Fibroblast of the aortic adventitia (primary cell): ENCODE data around the gene ITGA11. TPM values are rescaled to one million over a fixed set of nuclear protein-coding genes. Genes with fewer than 3 reads are reported as not detected.

ENCODE experiments used
- DNase-seq: peaks from one replicate; pipeline ENCODE4 v3.0.0-alpha.2; 2010; ENCODE audit warnings: low read depth
- H3K4me3 ChIP-seq: 2 replicates; pipeline ENCODE4 v1.5.1; 2011; ENCODE audit warnings: low read depth, mild to moderate bottlenecking, control low read depth, low read length, moderate library complexity
- CTCF ChIP-seq: IDR thresholded peaks from 2 replicates; pipeline ENCODE4 v1.5.1; 2011; ENCODE audit warnings: mild to moderate bottlenecking, low read length, control low read depth, inconsistent platforms; ENCODE audit not compliant: insufficient read depth
- total RNA-seq: library from RNA; depleted of rRNA; stranded (reverse); fragments of >200 nt; gene quantifications from 2 replicates; pipeline ENCODE4 v1.2.3, GENCODE V29; 2012; ENCODE audit warnings: low replicate concordance

ITGA11 gene
- total RNA-seq, 1 donor = 81.1 TPM

GRCh38 chr15:68475449-68475848 lies 43.5 kb upstream of the ITGA11 start:
- TF ChIP-seq CTCF = no peak
- DNase-seq = no peak
- H3K4me3 ChIP-seq = no peak overlapping the region

- no peak for TF ChIP-seq CTCF
- DNase-seq = no peak
Measured at GRCh38 chr15:68471541-68471940, 39.6 kb upstream of the ITGA11 start.

GRCh38 chr15:68470976-68471375 lies 39.0 kb upstream of the ITGA11 start:
- TF ChIP-seq CTCF = no peak
- no peak overlapping the region for H3K4me3 ChIP-seq
- no peak for DNase-seq

More at GRCh38 chr15:68471541-68471940, 39.6 kb upstream of the ITGA11 start:
- H3K4me3 ChIP-seq = no peak overlapping the region

- no peak for DNase-seq
- no peak overlapping the region for H3K4me3 ChIP-seq
- TF ChIP-seq CTCF = no peak
Measured at GRCh38 chr15:68470049-68470742, 38.2 kb upstream of the ITGA11 start.

- no peak for DNase-seq
- no peak for TF ChIP-seq CTCF
- no peak overlapping the region for H3K4me3 ChIP-seq
Measured at GRCh38 chr15:68469162-68470048, 37.4 kb upstream of the ITGA11 start.

GRCh38 chr15:68466876-68467275 lies 34.9 kb upstream of the ITGA11 start:
- DNase-seq = no peak
- TF ChIP-seq CTCF = no peak
- no peak overlapping the region for H3K4me3 ChIP-seq
